A673 (cell line): ENCODE data around the gene TMEM234.

ENCODE experiments used
- EZH2 ChIP-seq: fragments of 200-600 bp; sonication (generic); IDR thresholded peaks from 2 replicates; pipeline ENCODE4 v1.6.1; 2017; ENCODE audit warnings: borderline replicate concordance, low read depth, mild to moderate bottlenecking, mixed read lengths, antibody characterized with exemption, low read length; ENCODE audit not compliant: poor library complexity, severe bottlenecking
- TF ChIP-seq, protein P1 (sequence below): fragments of 300-800, 200-600 bp; sonication (generic); conservative IDR thresholded peaks from 2 replicates; pipeline ENCODE4 v1.5.1; 2017; ENCODE audit warnings: low read depth, mild to moderate bottlenecking, antibody characterized with exemption, low read length, moderate library complexity, mixed read lengths

DNA sequence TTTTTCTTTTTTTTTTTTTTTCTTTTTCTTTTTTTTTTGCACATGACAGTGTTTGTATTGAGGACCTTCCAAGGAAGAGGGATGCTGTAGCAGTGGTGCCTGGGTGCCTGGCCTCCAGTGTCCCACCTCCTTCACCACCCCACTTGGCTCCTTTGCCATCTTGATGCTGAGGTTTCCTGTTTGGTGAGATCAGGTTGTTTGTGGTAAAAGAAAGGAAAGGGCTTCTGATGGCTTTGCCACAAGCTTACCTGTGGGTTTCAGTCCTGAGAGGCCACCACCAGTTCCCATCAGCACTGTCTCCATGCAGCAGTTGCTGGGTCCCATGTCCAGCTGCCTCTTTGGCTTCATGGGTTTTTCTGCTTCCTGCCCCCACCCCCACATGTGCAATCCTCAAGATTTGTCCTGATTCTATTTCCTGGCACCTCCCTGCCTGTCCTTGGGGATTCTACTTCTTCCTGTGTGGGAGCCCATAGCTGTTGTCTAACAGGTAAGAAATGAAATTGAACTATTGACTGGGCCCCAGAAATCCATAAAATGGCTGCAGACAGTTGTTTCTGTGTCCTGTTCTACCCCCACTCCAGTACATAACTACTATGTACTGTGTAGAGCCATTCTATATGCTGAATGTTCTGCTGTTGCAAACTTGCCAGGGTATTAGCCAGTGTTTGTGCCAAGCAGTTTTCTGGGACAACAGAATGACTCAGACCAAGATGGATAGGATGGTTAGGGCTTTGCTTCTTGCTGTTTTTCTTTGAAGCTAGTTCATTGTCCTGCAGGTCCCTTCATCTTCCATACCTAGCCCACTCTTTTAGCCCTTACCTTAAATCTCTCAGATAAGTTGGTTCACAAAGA lies 26.0 kb downstream of the TMEM234 start:
- TF ChIP-seq, protein P1, sequence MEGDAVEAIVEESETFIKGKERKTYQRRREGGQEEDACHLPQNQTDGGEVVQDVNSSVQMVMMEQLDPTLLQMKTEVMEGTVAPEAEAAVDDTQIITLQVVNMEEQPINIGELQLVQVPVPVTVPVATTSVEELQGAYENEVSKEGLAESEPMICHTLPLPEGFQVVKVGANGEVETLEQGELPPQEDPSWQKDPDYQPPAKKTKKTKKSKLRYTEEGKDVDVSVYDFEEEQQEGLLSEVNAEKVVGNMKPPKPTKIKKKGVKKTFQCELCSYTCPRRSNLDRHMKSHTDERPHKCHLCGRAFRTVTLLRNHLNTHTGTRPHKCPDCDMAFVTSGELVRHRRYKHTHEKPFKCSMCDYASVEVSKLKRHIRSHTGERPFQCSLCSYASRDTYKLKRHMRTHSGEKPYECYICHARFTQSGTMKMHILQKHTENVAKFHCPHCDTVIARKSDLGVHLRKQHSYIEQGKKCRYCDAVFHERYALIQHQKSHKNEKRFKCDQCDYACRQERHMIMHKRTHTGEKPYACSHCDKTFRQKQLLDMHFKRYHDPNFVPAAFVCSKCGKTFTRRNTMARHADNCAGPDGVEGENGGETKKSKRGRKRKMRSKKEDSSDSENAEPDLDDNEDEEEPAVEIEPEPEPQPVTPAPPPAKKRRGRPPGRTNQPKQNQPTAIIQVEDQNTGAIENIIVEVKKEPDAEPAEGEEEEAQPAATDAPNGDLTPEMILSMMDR: no peak
- TF ChIP-seq EZH2: no peak
